Kidney (tissue), 14 donors: Measurements from ENCODE around the gene UTP4. TPM values are rescaled to one million over a fixed set of nuclear protein-coding genes. Genes with fewer than 3 reads are reported as not detected.

ENCODE experiments used
- DNase-seq, 5 donors: peaks; one replicate each; pipeline ENCODE4 v3.0.0-alpha.2; 2013 to 2020
- FAIRE-seq: peaks from 2 replicates; lab custom pipeline; 2012; peaks lifted over from hg19 to GRCh38; lab: Jason Lieb, UNC
- H3K27ac ChIP-seq, 2 donors: one replicate each; pipeline ENCODE4 v1.7.0; 2013; ENCODE audit warnings: low read depth in 2 of 2, low read length in 2 of 2, inconsistent platforms in 1 of 2
- H3K27me3 ChIP-seq: one replicate; pipeline ENCODE4 v1.7.1; 2013; ENCODE audit warnings: low read length, inconsistent platforms; ENCODE audit not compliant: control insufficient read depth, insufficient read depth
- H3K36me3 ChIP-seq, 3 donors: one replicate each; pipeline versions ENCODE4 v1.7.0 to v1.7.1; 2013; ENCODE audit warnings: low read length in 3 of 3, control low read depth in 1 of 3, inconsistent platforms in 1 of 3; ENCODE audit not compliant: insufficient read depth in 3 of 3, control insufficient read depth in 2 of 3
- H3K4me1 ChIP-seq, 3 donors: one replicate each; pipeline versions ENCODE4 v1.7.0 to v1.7.1; 2013; ENCODE audit warnings: low read length in 3 of 3, inconsistent platforms in 1 of 3, low read depth in 1 of 3; ENCODE audit not compliant: control insufficient read depth in 2 of 3, insufficient read depth in 2 of 3
- H3K4me3 ChIP-seq, 3 donors: one replicate each; pipeline versions ENCODE4 v1.7.0 to v1.8.1; 2013; ENCODE audit warnings: low read length in 3 of 3, control low read depth in 1 of 3, inconsistent platforms in 1 of 3
- H3K9ac ChIP-seq, 3 donors: one replicate each; pipeline versions ENCODE4 v1.7.0 to v1.7.1; 2013; ENCODE audit warnings: low read length in 3 of 3, control low read depth in 1 of 3, inconsistent platforms in 1 of 3
- H3K9me3 ChIP-seq, 3 donors: one replicate each; pipeline versions ENCODE4 v1.7.0 to v1.7.1; 2013; ENCODE audit warnings: low read length in 3 of 3, control low read depth in 1 of 3, inconsistent platforms in 1 of 3; ENCODE audit not compliant: control insufficient read depth in 2 of 3, insufficient read depth in 1 of 3
- intact Hi-C: fragments of 100-400 bp; cut with DNase I; formaldehyde crosslinking; loops from one replicate; pipeline ENCODE4 v1.11.1; 2022
- polyA plus RNA-seq: library from polyadenylated mRNA; stranded (reverse); fragments of 350-450 nt; fragmentation: Illumina TruSeq; extraction: RNeasy Lipid Tissue Mini Kit (QIAGEN cat#74804); gene quantifications from one replicate; pipeline ENCODE4 v1.2.3, GENCODE V29; 2014; ENCODE audit warnings: low read depth, low replicate concordance; ENCODE audit not compliant: insufficient read depth
- total RNA-seq: library from RNA; stranded (reverse); fragmentation: NEBNext Ultra II Directional; extraction: Animal tissue kit (Norgen Biotek cat#: 25700); gene quantifications from one replicate; pipeline ENCODE4 v1.2.1, GENCODE V29; 2021
- TF ChIP-seq, protein P1 (sequence below): IDR thresholded peaks from 3 replicates; pipeline ENCODE4 v1.5.1; 2012; ENCODE audit warnings: mild to moderate bottlenecking, moderate library complexity, borderline replicate concordance; ENCODE audit not compliant: insufficient read depth; ENCODE audit errors: extremely low read depth
- donor health status: control.
- donor health status: control.
- donor health status: control.
- donor health status: control.
- donor health status: control.
- donor health status: DM: yes; HTN: yes; CAD: no.
- donor health status: Normal renal cell carcinoma (clear cell type).

The UTP4 gene
- total and polyA plus RNA-seq, 2 donors from 2014 or later, result 41.7 to 57.2 TPM

- DNase-seq (peak in 2 of 5 donors; percentile 21 to 43), FAIRE-seq (no peak)
- no peaks in the 10 kb centered on the region for H3K27me3 ChIP-seq
- intact Hi-C loops, result loop anchor here (5.0 kb wide), 1 partner anchor 34 kb away; no protein-coding TSS in a partner anchor
- peak overlapping the region; percentile 73 to 86 (median 81) for H3K4me3 ChIP-seq
- peak overlapping the region; percentile 32 to 84 for H3K27ac ChIP-seq
- H3K4me1 ChIP-seq, result peaks cover 0 to 12% (median 0%) of the 10 kb centered on the region in 3 donors
- TF ChIP-seq, protein P1, sequence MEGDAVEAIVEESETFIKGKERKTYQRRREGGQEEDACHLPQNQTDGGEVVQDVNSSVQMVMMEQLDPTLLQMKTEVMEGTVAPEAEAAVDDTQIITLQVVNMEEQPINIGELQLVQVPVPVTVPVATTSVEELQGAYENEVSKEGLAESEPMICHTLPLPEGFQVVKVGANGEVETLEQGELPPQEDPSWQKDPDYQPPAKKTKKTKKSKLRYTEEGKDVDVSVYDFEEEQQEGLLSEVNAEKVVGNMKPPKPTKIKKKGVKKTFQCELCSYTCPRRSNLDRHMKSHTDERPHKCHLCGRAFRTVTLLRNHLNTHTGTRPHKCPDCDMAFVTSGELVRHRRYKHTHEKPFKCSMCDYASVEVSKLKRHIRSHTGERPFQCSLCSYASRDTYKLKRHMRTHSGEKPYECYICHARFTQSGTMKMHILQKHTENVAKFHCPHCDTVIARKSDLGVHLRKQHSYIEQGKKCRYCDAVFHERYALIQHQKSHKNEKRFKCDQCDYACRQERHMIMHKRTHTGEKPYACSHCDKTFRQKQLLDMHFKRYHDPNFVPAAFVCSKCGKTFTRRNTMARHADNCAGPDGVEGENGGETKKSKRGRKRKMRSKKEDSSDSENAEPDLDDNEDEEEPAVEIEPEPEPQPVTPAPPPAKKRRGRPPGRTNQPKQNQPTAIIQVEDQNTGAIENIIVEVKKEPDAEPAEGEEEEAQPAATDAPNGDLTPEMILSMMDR, result no peak
- peak overlapping the region in 2 of 3 donors; percentile 6 to 48 for H3K9ac ChIP-seq
- H3K9me3 ChIP-seq, result no peaks in the 10 kb centered on the region
- no peaks in the 10 kb centered on the region for H3K36me3 ChIP-seq
These were observed 56.3 kb downstream of the UTP4 start for GRCh38 chr16:69188716-69189115.

DNA sequence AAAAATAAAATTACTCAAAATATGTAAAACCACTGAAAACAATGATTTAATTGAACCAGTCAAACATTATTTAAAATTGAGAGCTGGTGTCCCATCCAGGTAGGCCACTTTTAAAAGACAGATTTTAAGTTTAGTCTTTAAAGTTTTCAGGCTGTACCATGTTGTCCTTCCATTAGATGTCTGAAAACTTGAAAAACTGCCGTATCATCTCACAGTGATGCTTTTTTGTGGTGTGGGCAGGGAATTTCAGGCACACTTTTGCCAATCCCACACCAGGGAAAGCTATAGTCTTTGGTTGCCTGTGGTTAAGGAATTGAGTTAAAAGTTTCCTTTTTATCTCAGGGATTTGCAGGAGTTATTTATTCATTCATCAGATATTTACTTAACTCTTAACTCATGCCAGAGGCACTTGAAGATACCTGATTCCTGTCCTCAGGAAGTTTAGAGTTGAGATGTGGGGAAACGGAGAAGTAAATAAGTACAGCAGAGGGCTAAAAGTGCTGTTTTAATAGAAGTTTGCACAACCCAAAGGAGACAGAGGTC lies 57.7 kb downstream of the UTP4 start:
- Histone ChIP-seq H3K9ac (no peak overlapping the region), H3K27ac (no peak overlapping the region), H3K9me3 (no peaks in the 10 kb centered on the region), H3K27me3 (no peaks in the 10 kb centered on the region), H3K4me3 (no peak overlapping the region), H3K4me1 (peaks cover 0 to 12% (median 0%) of the 10 kb centered on the region in 3 donors), H3K36me3 (no peaks in the 10 kb centered on the region)
- DNase-seq (no peak), FAIRE-seq (no peak)
- TF ChIP-seq, protein P1, result no peak
- intact Hi-C loops, result no loop called here

GRCh38 chr16:69190598-69190997 lies 58.1 kb downstream of the UTP4 start:
- Histone ChIP-seq H3K27ac (no peak overlapping the region), H3K36me3 (no peaks in the 10 kb centered on the region)

More at GRCh38 chr16:69190598-69190997, 58.1 kb downstream of the UTP4 start:
- Histone ChIP-seq H3K27me3 (no peaks in the 10 kb centered on the region), H3K4me1 (peaks cover 0 to 12% (median 0%) of the 10 kb centered on the region in 3 donors), H3K4me3 (no peak overlapping the region), H3K9me3 (no peaks in the 10 kb centered on the region), H3K9ac (no peak overlapping the region)
- FAIRE-seq, result no peak
- TF ChIP-seq, protein P1, result no peak
- DNase-seq, result no peak
- intact Hi-C loops, result no loop called here
